Smooth muscle cell (in vitro differentiated cells): Measurements from ENCODE around the gene DMD. TPM values are rescaled to one million over a fixed set of nuclear protein-coding genes. Genes with fewer than 3 reads are reported as not detected.

Experiments used
- DNase-seq: peaks from one replicate; lab custom pipeline; 2025; ENCODE audit not compliant: unreplicated experiment; lab: John Stamatoyannopoulos, UW
- H2AFZ ChIP-seq: fragments of 200-600 bp; sonication (generic); 2 replicates; pipeline ENCODE4 v1.6.0; 2016; ENCODE audit warnings: antibody characterized with exemption, low read depth, mild to moderate bottlenecking
- H3F3A ChIP-seq: fragments of 200-600 bp; sonication (generic); 2 replicates; pipeline ENCODE4 v1.6.0; 2017; ENCODE audit warnings: antibody characterized with exemption, low read depth
- H3K27ac ChIP-seq: fragments of 200-600 bp; sonication (generic); 2 replicates; pipeline ENCODE4 v1.5.1; 2016; ENCODE audit warnings: low read depth, mild to moderate bottlenecking
- H3K27me3 ChIP-seq: fragments of 200-600 bp; sonication (generic); 2 replicates; pipeline ENCODE4 v1.6.1; 2016; ENCODE audit warnings: low read depth, mild to moderate bottlenecking
- H3K36me3 ChIP-seq: fragments of 200-600 bp; sonication (generic); 2 replicates; pipeline ENCODE4 v1.5.1; 2016; ENCODE audit warnings: low read depth
- H3K4me1 ChIP-seq: fragments of 200-600 bp; sonication (generic); 2 replicates; pipeline ENCODE4 v1.5.1; 2016; ENCODE audit warnings: low read depth
- H3K4me2 ChIP-seq: fragments of 200-600 bp; sonication (generic); 2 replicates; pipeline ENCODE4 v1.6.0; 2016; ENCODE audit warnings: mild to moderate bottlenecking
- H3K4me3 ChIP-seq: fragments of 200-600 bp; sonication (generic); 2 replicates; pipeline ENCODE4 v1.5.1; 2016; ENCODE audit warnings: mild to moderate bottlenecking
- H3K79me2 ChIP-seq: fragments of 200-600 bp; sonication (generic); 2 replicates; pipeline ENCODE4 v1.6.0; 2016; ENCODE audit warnings: low read depth, mild to moderate bottlenecking
- H3K9ac ChIP-seq: fragments of 200-600 bp; sonication (generic); 2 replicates; pipeline ENCODE4 v1.6.0; 2016; ENCODE audit warnings: low read depth
- H3K9me3 ChIP-seq: fragments of 200-600 bp; sonication (generic); replicated peaks from 2 replicates; pipeline ENCODE4 v1.5.1; 2016; ENCODE audit warnings: low read depth
- H4K20me1 ChIP-seq: fragments of 200-600 bp; sonication (generic); 2 replicates; pipeline ENCODE4 v1.6.0; 2016; ENCODE audit warnings: low read depth
- CTCF ChIP-seq: fragments of 200-600 bp; sonication (generic); IDR thresholded peaks from 2 replicates; pipeline ENCODE4 v1.5.1; 2017; ENCODE audit warnings: borderline replicate concordance, mild to moderate bottlenecking, antibody characterized with exemption; ENCODE audit not compliant: insufficient read depth, poor library complexity, severe bottlenecking
- WGBS: methylation state at CpG from one replicate; pipeline ENCODE4 v1.1.7; 2016; ENCODE audit warnings: low lambda C conversion rate; 5-methylcytosine and 5-hydroxymethylcytosine counted together
- polyA plus RNA-seq: library from polyadenylated mRNA; unstranded; fragments of >200 nt; fragmentation: Nextera tagmentation; extraction: Ambion mirVana; gene quantifications from 2 replicates; pipeline ENCODE4 v1.2.1, GENCODE V29; 2016
- total RNA-seq: library from RNA; depleted of rRNA; stranded (reverse); fragments of >200 nt; gene quantifications from 2 replicates; pipeline ENCODE4 v1.2.3, GENCODE V29; 2014

Gene DMD
- total and polyA plus RNA-seq, 2 experiments from 2014 or later, result 12.3 to 12.6 TPM

DNA sequence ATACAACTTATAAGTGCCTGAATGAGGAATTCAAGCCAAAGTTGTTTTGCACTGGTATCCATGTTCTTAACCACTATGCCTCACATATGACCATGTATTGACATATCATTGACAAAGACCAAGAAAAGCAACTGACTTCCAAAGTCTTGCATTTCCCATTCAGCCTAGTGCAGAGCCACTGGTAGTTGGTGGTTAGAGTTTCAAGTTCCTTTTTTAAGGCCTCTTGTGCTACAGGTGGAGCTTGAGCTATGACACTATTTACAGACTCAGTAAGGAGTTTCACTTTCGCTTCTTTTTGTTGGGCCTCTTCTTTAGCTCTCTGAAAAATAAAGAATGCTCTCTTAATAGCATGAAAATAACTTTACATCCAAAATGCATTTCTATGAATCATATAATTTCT lies 763.0 kb downstream of the DMD start:
- Histone ChIP-seq H4K20me1 (no peaks in the 10 kb centered on the region), H2AFZ (no peak overlapping the region), H3K4me1 (no peaks in the 10 kb centered on the region), H3K36me3 (no peaks in the 10 kb centered on the region), H3K4me3 (no peak overlapping the region), H3K27me3 (no peaks in the 10 kb centered on the region), H3K79me2 (no peaks in the 10 kb centered on the region), H3F3A (no peaks in the 10 kb centered on the region), H3K9me3 (no peaks in the 10 kb centered on the region), H3K9ac (no peak overlapping the region), H3K27ac (no peak overlapping the region), H3K4me2 (no peak overlapping the region)
- 87% methylated on average over 1 of the region's 1 CpG for WGBS
- TF ChIP-seq CTCF, result no peak
- DNase-seq, result no peak

GRCh38 chrX:32447640-32448039 lies 763.7 kb downstream of the DMD start:
- no peaks in the 10 kb centered on the region for H3K9me3 ChIP-seq
- no peak overlapping the region for H2AFZ ChIP-seq
- no peak overlapping the region for H3K4me2 ChIP-seq
- no peaks in the 10 kb centered on the region for H4K20me1 ChIP-seq
- DNase-seq, result no peak
- H3K79me2 ChIP-seq, result no peaks in the 10 kb centered on the region
- no peak overlapping the region for H3K9ac ChIP-seq
- no peak overlapping the region for H3K4me3 ChIP-seq
- no peaks in the 10 kb centered on the region for H3K36me3 ChIP-seq
- no peaks in the 10 kb centered on the region for H3K27me3 ChIP-seq
- H3F3A ChIP-seq, result no peaks in the 10 kb centered on the region
- no peak for TF ChIP-seq CTCF
- H3K4me1 ChIP-seq, result no peaks in the 10 kb centered on the region
- no peak overlapping the region for H3K27ac ChIP-seq
- 89% methylated on average over 1 of the region's 1 CpG for WGBS

- no peak overlapping the region for H2AFZ ChIP-seq
- H3K27ac ChIP-seq, result no peak overlapping the region
- TF ChIP-seq CTCF, result no peak
- no peaks in the 10 kb centered on the region for H3K79me2 ChIP-seq
- no peaks in the 10 kb centered on the region for H4K20me1 ChIP-seq
- H3K36me3 ChIP-seq, result no peaks in the 10 kb centered on the region
- no peak for DNase-seq
- H3K9ac ChIP-seq, result no peak overlapping the region
- H3F3A ChIP-seq, result no peaks in the 10 kb centered on the region
- no peaks in the 10 kb centered on the region for H3K27me3 ChIP-seq
- H3K4me1 ChIP-seq, result no peaks in the 10 kb centered on the region
- 90% methylated on average over 2 of the region's 2 CpGs for WGBS
- H3K4me3 ChIP-seq, result no peak overlapping the region
- H3K9me3 ChIP-seq, result no peaks in the 10 kb centered on the region
- no peak overlapping the region for H3K4me2 ChIP-seq
These were observed 767.5 kb downstream of the DMD start for GRCh38 chrX:32443841-32444240.

DNA sequence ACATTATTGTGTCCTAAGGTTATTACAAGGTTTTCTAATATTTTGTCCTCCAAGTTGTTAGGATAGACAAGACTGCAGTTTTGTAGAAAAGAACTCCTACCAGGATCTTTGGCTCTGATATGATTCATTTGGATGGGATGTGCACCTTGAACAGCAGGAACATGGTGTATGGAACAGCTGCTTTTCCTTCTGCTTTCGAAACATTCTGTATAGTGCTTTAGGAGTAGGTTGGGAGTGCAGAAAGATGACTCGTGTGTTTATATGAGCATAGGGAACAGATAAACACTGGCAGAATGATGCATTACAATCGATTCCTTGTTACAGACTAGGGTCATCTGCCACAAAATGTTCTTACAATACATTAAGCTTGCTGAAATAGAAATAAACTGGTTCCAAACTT lies 790.1 kb downstream of the DMD start:
- H3F3A ChIP-seq, result no peaks in the 10 kb centered on the region
- no peaks in the 10 kb centered on the region for H4K20me1 ChIP-seq
- no peak for DNase-seq

More for the DNA sequence above, 790.1 kb downstream of the DMD start:
- Histone ChIP-seq H3K9ac (no peak overlapping the region), H3K27me3 (no peaks in the 10 kb centered on the region), H2AFZ (no peak overlapping the region), H3K9me3 (no peaks in the 10 kb centered on the region), H3K27ac (no peak overlapping the region), H3K4me1 (no peaks in the 10 kb centered on the region), H3K4me3 (no peak overlapping the region), H3K79me2 (no peaks in the 10 kb centered on the region), H3K36me3 (no peaks in the 10 kb centered on the region), H3K4me2 (no peak overlapping the region)
- no peak for TF ChIP-seq CTCF
- WGBS, result 62% methylated on average over 3 of the region's 3 CpGs
